ENCODE measurements around the gene NEK6.

The NEK6 gene

DNA sequence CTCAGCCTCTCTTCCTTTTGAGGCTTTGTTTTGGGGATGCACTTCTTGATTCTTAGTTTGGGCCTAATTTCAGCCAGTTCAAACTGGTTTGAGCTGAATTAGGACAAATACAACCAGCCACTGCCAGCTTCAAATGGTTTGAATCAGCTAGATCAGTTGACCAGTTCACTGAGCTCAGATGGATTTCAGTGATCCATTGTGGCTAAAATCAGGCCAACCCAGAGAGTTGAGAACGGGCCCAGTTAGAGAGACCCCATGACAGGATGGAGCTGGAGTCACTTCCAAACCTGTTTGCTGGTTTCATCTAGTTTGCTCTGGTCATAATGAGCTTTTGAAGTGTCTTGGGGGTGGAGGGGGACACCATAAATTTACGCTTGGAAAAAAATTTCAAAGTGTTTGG lies 48.0 kb upstream of the NEK6 start:
- Histone ChIP-seq H2AFZ (ENCODE audit: low read depth, low read length) (no peak overlapping the region), H3K79me2 (ENCODE audit: insufficient read depth, low read length) (no peaks in the 10 kb centered on the region), H3K36me3 (ENCODE audit: insufficient read depth, low read length) (no peaks in the 10 kb centered on the region), H3K9me3 (ENCODE audit: insufficient read depth, low read length, severe bottlenecking) (no peaks in the 10 kb centered on the region), H3K27me3 (ENCODE audit: insufficient read depth, low read length, poor library complexity) (no peaks in the 10 kb centered on the region), H3K27ac (ENCODE audit: low read length) (no peak overlapping the region), H3K4me2 (ENCODE audit: insufficient read depth, low read length) (no peak overlapping the region), H3K9ac (ENCODE audit: low read depth, low read length) (no peak overlapping the region), H3K4me3 (ENCODE audit: low read depth in 1 of 2, low read length in 2 of 2) (no peak overlapping the region), H4K20me1 (ENCODE audit: insufficient read depth, low read length) (no peaks in the 10 kb centered on the region), H3K4me1 (ENCODE audit: insufficient read depth, low read length) (no peaks in the 10 kb centered on the region)
- TF ChIP-seq, protein P1, sequence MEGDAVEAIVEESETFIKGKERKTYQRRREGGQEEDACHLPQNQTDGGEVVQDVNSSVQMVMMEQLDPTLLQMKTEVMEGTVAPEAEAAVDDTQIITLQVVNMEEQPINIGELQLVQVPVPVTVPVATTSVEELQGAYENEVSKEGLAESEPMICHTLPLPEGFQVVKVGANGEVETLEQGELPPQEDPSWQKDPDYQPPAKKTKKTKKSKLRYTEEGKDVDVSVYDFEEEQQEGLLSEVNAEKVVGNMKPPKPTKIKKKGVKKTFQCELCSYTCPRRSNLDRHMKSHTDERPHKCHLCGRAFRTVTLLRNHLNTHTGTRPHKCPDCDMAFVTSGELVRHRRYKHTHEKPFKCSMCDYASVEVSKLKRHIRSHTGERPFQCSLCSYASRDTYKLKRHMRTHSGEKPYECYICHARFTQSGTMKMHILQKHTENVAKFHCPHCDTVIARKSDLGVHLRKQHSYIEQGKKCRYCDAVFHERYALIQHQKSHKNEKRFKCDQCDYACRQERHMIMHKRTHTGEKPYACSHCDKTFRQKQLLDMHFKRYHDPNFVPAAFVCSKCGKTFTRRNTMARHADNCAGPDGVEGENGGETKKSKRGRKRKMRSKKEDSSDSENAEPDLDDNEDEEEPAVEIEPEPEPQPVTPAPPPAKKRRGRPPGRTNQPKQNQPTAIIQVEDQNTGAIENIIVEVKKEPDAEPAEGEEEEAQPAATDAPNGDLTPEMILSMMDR (IDR thresholded peaks at IDR 0.05; ENCODE audit: borderline replicate concordance, extremely low read depth, low read length, poor library complexity, severe bottlenecking), result no peak
- no peak for TF ChIP-seq EZH2 (IDR thresholded peaks at IDR 0.05; ENCODE audit: borderline replicate concordance, low read depth, low read length, severe bottlenecking)
- no peak for DNase-seq
- no peak for ATAC-seq (ENCODE audit: insufficient read depth, low read depth)

DNA sequence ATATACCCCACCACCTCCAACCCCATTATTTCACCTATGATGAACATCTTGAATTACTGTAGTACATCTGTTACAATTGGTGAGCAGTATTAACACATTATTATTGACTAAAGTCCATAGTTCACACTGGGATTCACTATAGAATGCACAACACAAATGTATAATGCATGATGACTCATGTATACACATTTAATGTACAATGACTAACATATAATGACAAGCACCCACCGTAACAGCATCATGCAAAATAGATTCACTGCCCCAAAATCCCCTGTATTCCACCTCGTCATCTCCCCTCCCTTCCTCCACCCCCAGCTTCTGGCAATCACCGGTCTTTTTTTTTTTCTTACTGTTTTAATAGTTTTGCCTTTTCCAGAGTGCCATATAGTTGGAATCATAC lies 47.1 kb upstream of the NEK6 start:
- H3K4me3 ChIP-seq (ENCODE audit: low read depth in 1 of 2, low read length in 2 of 2), result no peak overlapping the region
- H3K36me3 ChIP-seq (ENCODE audit: insufficient read depth, low read length), result no peaks in the 10 kb centered on the region
- no peak overlapping the region for H3K9ac ChIP-seq (ENCODE audit: low read depth, low read length)
- H2AFZ ChIP-seq (ENCODE audit: low read depth, low read length), result no peak overlapping the region
- no peaks in the 10 kb centered on the region for H3K4me1 ChIP-seq (ENCODE audit: insufficient read depth, low read length)
- no peaks in the 10 kb centered on the region for H3K9me3 ChIP-seq (ENCODE audit: insufficient read depth, low read length, severe bottlenecking)
- no peak for DNase-seq
- ATAC-seq (ENCODE audit: insufficient read depth, low read depth), result no peak
- no peak overlapping the region for H3K27ac ChIP-seq (ENCODE audit: low read length)
- TF ChIP-seq, protein P1 (IDR thresholded peaks at IDR 0.05; ENCODE audit: borderline replicate concordance, extremely low read depth, low read length, poor library complexity, severe bottlenecking), result no peak
- TF ChIP-seq EZH2 (IDR thresholded peaks at IDR 0.05; ENCODE audit: borderline replicate concordance, low read depth, low read length, severe bottlenecking), result no peak
- H3K27me3 ChIP-seq (ENCODE audit: insufficient read depth, low read length, poor library complexity), result no peaks in the 10 kb centered on the region
- H3K79me2 ChIP-seq (ENCODE audit: insufficient read depth, low read length), result no peaks in the 10 kb centered on the region
- H4K20me1 ChIP-seq (ENCODE audit: insufficient read depth, low read length), result no peaks in the 10 kb centered on the region
- H3K4me2 ChIP-seq (ENCODE audit: insufficient read depth, low read length), result no peak overlapping the region

DNA sequence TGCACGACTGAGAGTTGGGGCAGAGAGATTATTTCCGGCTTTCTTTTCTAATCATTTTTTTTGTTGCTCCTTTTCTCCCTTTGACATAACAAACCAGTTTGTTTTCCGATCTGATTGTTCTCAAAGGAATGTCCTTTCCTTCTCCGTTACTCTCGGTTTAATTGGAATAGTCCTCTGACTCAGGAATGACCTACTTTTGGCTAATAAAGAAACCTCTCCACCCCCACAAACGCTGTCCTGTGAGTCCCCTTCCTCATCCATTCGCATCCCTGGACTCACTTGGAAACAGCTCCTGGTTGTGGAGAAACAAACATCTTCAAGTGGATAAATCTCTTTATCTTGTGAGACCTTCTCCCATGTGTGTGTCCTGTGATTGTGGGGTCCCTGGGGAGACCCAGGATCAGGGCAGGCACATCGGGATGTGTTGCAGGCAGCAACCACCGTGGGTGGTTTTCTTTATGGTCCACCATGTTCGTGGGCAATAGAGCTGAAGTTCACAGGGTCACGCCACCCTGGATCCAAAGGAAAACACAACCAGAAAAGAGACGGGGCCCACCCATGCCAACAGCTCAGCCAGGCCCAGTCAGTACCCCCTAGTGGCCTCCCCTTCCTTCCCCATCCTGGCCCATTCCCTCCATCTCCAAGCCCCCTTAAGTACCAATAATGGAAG lies 45.2 kb upstream of the NEK6 start:
- Histone ChIP-seq H3K9ac (ENCODE audit: low read depth, low read length) (no peak overlapping the region), H3K4me2 (ENCODE audit: insufficient read depth, low read length) (no peak overlapping the region), H3K27ac (ENCODE audit: low read length) (no peak overlapping the region), H4K20me1 (ENCODE audit: insufficient read depth, low read length) (no peaks in the 10 kb centered on the region), H3K79me2 (ENCODE audit: insufficient read depth, low read length) (no peaks in the 10 kb centered on the region), H3K27me3 (ENCODE audit: insufficient read depth, low read length, poor library complexity) (no peaks in the 10 kb centered on the region), H2AFZ (ENCODE audit: low read depth, low read length) (no peak overlapping the region), H3K9me3 (ENCODE audit: insufficient read depth, low read length, severe bottlenecking) (no peaks in the 10 kb centered on the region), H3K36me3 (ENCODE audit: insufficient read depth, low read length) (no peaks in the 10 kb centered on the region), H3K4me1 (ENCODE audit: insufficient read depth, low read length) (peaks cover 8% of the 10 kb centered on the region), H3K4me3 (ENCODE audit: low read depth in 1 of 2, low read length in 2 of 2) (no peak overlapping the region)
- ATAC-seq (ENCODE audit: insufficient read depth, low read depth) (no peak), DNase-seq (no peak)
- TF ChIP-seq, protein P1 (IDR thresholded peaks at IDR 0.05; ENCODE audit: borderline replicate concordance, extremely low read depth, low read length, poor library complexity, severe bottlenecking), result no peak
- TF ChIP-seq EZH2 (IDR thresholded peaks at IDR 0.05; ENCODE audit: borderline replicate concordance, low read depth, low read length, severe bottlenecking), result no peak
